GM12875 (cell line): ENCODE results near the gene KIF3C.
"Not testable (repeated sequence)": the region's sequence is repeated elsewhere in the genome, so short reads cannot be mapped to it uniquely, and the experiment has no call there.

Source experiments
- H3K4me3 ChIP-seq: one replicate; pipeline ENCODE4 v1.5.1; 2011; ENCODE audit warnings: low read depth, low read length, control low read depth
- CTCF ChIP-seq: IDR thresholded peaks from 2 replicates; pipeline ENCODE4 v1.5.1; 2011; ENCODE audit warnings: low read depth, mild to moderate bottlenecking, control low read depth, inconsistent platforms, low read length, moderate library complexity, borderline replicate concordance; ENCODE audit not compliant: insufficient read depth

Gene KIF3C

DNA sequence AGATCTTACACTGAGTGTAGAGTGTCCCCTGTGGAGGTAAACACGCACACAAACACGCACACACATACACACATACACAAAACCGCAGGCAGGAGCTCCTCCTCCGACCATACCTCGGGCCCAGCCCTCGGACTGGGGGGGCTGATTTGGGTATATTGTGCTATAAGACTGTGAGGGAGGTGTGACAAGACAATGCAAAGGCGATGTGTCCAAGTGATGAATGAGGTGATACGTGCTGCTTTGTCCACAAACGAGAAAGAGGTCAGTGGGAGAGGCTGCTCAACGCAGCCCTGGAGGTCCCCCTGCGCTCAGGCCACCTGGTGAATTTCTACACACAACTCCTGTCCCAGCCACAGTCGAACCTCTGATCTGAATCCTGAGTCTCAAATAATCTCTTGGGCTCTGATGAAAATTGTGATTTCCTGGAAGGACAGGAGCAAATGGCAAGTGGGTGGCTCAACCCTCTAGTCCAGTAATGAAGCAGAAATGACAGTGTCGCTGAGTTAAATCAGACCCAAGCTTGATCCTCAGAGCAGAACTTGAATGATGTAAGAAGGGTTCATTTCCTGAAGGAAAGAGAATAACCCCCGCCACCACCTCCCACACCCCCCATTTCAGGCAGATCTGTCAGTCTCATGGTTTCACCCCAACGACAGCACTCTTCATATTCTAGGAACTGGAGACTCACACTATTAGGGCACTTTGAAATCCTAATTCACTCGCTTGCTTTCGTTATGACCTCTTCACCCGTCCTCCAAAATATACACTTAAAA lies 55.1 kb downstream of the KIF3C start:
- TF ChIP-seq CTCF: no peak
- H3K4me3 ChIP-seq: no peak overlapping the region

DNA sequence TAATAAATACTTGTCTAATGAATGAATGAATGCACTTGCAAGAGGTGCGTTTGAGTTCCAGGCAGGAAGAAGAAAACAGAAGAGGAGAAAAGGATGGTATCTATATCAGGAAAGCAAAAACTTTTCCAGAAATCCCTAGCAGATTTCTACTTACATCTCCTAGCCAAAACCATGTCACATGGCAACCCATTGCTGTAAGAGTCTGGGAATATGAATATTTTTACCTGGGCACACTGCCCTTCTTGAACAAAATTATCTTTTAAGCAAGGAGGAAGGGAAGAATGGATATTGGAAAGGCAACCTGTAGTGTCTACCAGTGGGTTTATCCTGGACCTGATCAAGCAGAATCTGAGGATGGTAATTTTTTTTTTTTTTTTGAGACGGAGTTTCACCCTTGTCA lies 59.8 kb downstream of the KIF3C start:
- TF ChIP-seq CTCF: no peak

DNA sequence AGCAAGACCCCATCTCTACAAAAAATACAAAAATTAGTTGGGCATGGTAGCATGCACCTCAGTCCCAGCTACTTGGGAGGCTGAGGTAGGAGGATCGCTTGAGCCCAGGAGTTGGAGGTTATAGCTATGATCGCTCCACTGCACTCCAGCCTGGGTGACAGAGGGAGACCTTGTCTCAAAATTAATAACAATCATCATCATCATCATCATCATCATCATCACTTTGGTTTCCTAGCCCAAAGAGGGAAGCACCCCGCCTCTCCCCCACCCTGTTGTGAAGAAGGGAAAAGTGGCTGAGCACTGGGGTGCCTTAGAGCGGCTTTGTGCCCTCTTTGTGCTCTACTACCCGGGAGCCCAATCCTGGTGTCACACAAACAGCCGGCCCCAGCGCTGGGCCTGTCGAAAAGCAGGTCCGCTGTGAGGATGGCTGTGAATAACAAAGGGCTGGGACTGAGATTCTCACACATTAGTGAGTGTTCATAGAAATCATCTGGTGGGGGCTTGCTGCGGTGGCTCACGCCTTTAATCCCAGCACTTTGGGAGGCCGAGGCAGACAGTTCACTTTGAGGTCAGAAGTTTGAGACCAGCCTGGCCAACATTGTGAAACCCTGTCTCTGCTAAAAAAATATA lies 61.4 kb downstream of the KIF3C start:
- no peak for TF ChIP-seq CTCF

More for the DNA sequence above, 59.8 kb downstream of the KIF3C start:
- H3K4me3 ChIP-seq: no peak overlapping the region

DNA sequence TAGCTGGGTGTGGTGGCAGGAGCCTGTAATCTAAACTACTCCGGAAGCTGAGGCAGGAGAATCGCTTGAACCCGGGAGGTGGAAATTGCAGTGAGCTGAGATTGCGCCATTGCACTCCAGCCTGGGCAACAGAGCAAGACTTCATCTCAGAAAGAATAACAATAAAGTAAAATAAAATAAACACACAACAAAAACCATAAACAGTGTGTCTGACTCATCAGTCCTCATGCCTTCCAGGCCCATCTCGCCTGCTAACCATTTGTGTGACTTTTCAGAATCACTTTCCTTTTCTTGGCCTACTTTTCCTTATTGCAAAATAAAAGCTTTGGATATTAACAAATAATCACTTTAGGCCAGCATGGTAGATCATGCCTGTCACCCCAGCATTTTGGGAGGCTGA lies 62.0 kb downstream of the KIF3C start:
- TF ChIP-seq CTCF: no peak

More for the DNA sequence above, 61.4 kb downstream of the KIF3C start:
- no peak overlapping the region for H3K4me3 ChIP-seq

DNA sequence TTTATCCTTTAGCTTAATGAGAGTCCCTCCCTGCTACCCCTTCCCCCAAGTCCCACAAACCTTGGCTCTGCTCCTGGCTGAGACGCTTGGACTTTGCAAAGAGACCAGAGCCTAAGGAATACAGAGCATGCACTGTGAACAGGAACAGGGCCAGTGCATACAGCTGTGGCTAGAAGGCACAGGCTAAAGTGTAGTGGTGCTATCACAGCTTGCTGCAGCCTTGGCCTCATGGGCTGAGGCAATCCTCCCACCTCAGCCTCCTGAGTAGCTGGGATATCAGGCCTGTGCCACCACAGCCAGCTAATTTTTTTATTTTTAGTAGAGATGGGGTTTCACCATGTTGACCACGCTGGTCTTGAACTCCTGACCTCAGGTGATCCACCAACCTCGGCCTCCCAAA lies 64.5 kb downstream of the KIF3C start:
- TF ChIP-seq CTCF: no peak
- no peak overlapping the region for H3K4me3 ChIP-seq

More for the DNA sequence above, 62.0 kb downstream of the KIF3C start:
- no peak overlapping the region for H3K4me3 ChIP-seq

GRCh38 chr2:25917411-25917810 lies 64.9 kb downstream of the KIF3C start:
- not testable (repeated sequence) for H3K4me3 ChIP-seq

GRCh38 chr2:25915944-25916772 lies 66.1 kb downstream of the KIF3C start:
- not testable (repeated sequence) for H3K4me3 ChIP-seq

DNA sequence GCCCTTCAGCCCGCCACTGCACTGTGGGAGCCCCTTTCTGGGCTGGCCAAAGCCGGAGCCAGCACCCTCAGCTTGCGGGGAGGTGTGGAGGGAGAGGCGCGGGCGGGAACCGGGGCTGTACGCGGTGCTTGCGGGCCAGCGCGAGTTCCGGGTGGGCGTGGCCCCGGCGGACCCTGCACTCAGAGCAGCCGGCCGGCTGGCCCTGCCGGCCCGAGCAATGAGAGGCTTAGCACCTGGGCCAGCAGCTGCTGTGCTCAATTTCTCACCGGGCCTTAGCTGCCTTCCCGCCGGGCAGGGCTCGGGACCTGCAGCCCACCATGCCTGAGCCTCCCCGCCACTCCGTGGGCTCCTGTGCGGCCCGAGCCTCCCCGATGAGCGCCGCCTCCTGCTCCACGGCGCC lies 66.9 kb downstream of the KIF3C start:
- H3K4me3 ChIP-seq: not testable (repeated sequence)

GRCh38 chr2:25913696-25913973 lies 68.7 kb downstream of the KIF3C start:
- not testable (repeated sequence) for H3K4me3 ChIP-seq
